HEK293 (cell line): ENCODE measurements around the gene FXN.

Experiments used
- CTCF ChIA-PET: fragments of 350-600 bp; formaldehyde crosslinking; extraction: SDS; loops from one replicate; lab custom pipeline; 2021; ENCODE audit warnings: antibody characterized with exemption; lab: Yijun Ruan, JAX
- POLR2A ChIA-PET: fragments of 300-600 bp; formaldehyde crosslinking; extraction: SDS; loops from one replicate; lab custom pipeline; 2020; ENCODE audit warnings: antibody characterized with exemption, inconsistent platforms; lab: Yijun Ruan, JAX
- H3K27ac ChIP-seq: fragments of 200-500 bp; sonication (Bioruptor generic); 2 replicates; pipeline ENCODE4 v1.5.1; 2014; ENCODE audit warnings: low read depth, low read length, control low read depth, inconsistent platforms; ENCODE audit errors: extremely low read depth
- H3K36me3 ChIP-seq, 2 experiments: fragments of 200-500 bp in 1 of 2; sonication (Bioruptor generic) in 1 of 2; 1 replicate in 1 of 2; 2 replicates in 1 of 2; pipeline ENCODE4 v1.5.1; 2014 to 2017; ENCODE audit warnings: inconsistent platforms in 2 of 2, low read length in 2 of 2; ENCODE audit not compliant: control insufficient read depth in 2 of 2, insufficient read depth in 1 of 2
- H3K4me1 ChIP-seq: fragments of 200-500 bp; sonication (Bioruptor generic); 2 replicates; pipeline ENCODE4 v1.5.1; 2014; ENCODE audit warnings: mild to moderate bottlenecking, low read length, inconsistent platforms; ENCODE audit not compliant: control insufficient read depth, insufficient read depth
- H3K4me3 ChIP-seq: 2 replicates; pipeline ENCODE4 v1.5.1; 2011; ENCODE audit warnings: low read depth, mild to moderate bottlenecking, control low read depth, low read length, moderate library complexity
- H3K9me3 ChIP-seq: fragments of 200-500 bp; sonication (Bioruptor generic); 2 replicates; pipeline ENCODE4 v1.5.1; 2014; ENCODE audit warnings: low read depth, low read length, inconsistent platforms; ENCODE audit not compliant: control insufficient read depth, insufficient read depth
- AEBP2 ChIP-seq: fragments of 450-650 bp; formaldehyde crosslinking; IDR thresholded peaks from 2 replicates; pipeline ENCODE4 v1.5.1; 2016; ENCODE audit warnings: missing biosample characterization, missing genetic modification characterization, borderline replicate concordance
- HOXC10 ChIP-seq: sonication (generic); formaldehyde crosslinking; IDR thresholded peaks from 2 replicates; pipeline ENCODE4 v1.8.1; 2023; ENCODE audit warnings: mild to moderate bottlenecking, missing genetic modification reagents
- MEIS1 ChIP-seq: sonication (generic); formaldehyde crosslinking; IDR thresholded peaks from 2 replicates; pipeline ENCODE4 v1.8.1; 2022; ENCODE audit warnings: missing genetic modification reagents, mild to moderate bottlenecking, borderline replicate concordance
- MZF1 ChIP-seq: fragments of 450-650 bp; formaldehyde crosslinking; IDR thresholded peaks from 2 replicates; pipeline ENCODE4 v1.5.1; 2017; ENCODE audit warnings: missing biosample characterization, missing genetic modification characterization, borderline replicate concordance
- RBAK ChIP-seq: fragments of 450-650 bp; formaldehyde crosslinking; IDR thresholded peaks from 2 replicates; pipeline ENCODE4 v1.5.1; 2016; ENCODE audit warnings: missing biosample characterization, missing genetic modification characterization
- SCRT2 ChIP-seq: fragments of 450-650 bp; formaldehyde crosslinking; IDR thresholded peaks from 2 replicates; pipeline ENCODE4 v1.5.1; 2016; ENCODE audit warnings: missing biosample characterization, missing genetic modification characterization
- TCF7L2 ChIP-seq: IDR thresholded peaks from 2 replicates; pipeline ENCODE4 v1.6.1; 2011; ENCODE audit warnings: low read depth, mild to moderate bottlenecking, inconsistent platforms, low read length, moderate library complexity, borderline replicate concordance
- WT1 ChIP-seq: fragments of 450-650 bp; formaldehyde crosslinking; IDR thresholded peaks from 2 replicates; pipeline ENCODE4 v1.5.1; 2016; ENCODE audit warnings: missing biosample characterization, missing genetic modification characterization
- ZBTB21 ChIP-seq: fragments of 450-650 bp; formaldehyde crosslinking; IDR thresholded peaks from 2 replicates; pipeline ENCODE4 v1.5.1; 2017; ENCODE audit warnings: missing biosample characterization, missing genetic modification characterization
- ZNF157 ChIP-seq: fragments of 450-650 bp; formaldehyde crosslinking; IDR thresholded peaks from 2 replicates; pipeline ENCODE4 v1.5.1; 2016; ENCODE audit warnings: missing biosample characterization, missing genetic modification characterization
- ZNF19 ChIP-seq: fragments of 450-650 bp; formaldehyde crosslinking; IDR thresholded peaks from 2 replicates; pipeline ENCODE4; 2016; ENCODE audit warnings: missing biosample characterization, missing genetic modification characterization, low read depth
- ZNF23 ChIP-seq: fragments of 450-650 bp; formaldehyde crosslinking; IDR thresholded peaks from 2 replicates; pipeline ENCODE4 v1.5.1; 2016; ENCODE audit warnings: missing biosample characterization, missing genetic modification characterization, borderline replicate concordance
- ZNF248 ChIP-seq: fragments of 450-650 bp; formaldehyde crosslinking; IDR thresholded peaks from 2 replicates; pipeline ENCODE4 v1.5.1; 2017; ENCODE audit warnings: missing biosample characterization, missing genetic modification characterization
- ZNF292 ChIP-seq: fragments of 450-650 bp; formaldehyde crosslinking; IDR thresholded peaks from 2 replicates; pipeline ENCODE4 v1.5.1; 2016; ENCODE audit warnings: low read depth, missing biosample characterization, missing genetic modification characterization, borderline replicate concordance
- ZNF391 ChIP-seq: fragments of 450-650 bp; formaldehyde crosslinking; IDR thresholded peaks from 2 replicates; pipeline ENCODE4 v1.5.1; 2016; ENCODE audit warnings: low read depth, missing biosample characterization, missing genetic modification characterization, borderline replicate concordance
- ZNF473 ChIP-seq: fragments of 450-650 bp; formaldehyde crosslinking; IDR thresholded peaks from 2 replicates; pipeline ENCODE4 v1.5.1; 2017; ENCODE audit warnings: missing biosample characterization, missing genetic modification characterization
- ZNF488 ChIP-seq: fragments of 450-650 bp; formaldehyde crosslinking; IDR thresholded peaks from 2 replicates; pipeline ENCODE4 v1.5.1; 2016; ENCODE audit warnings: missing biosample characterization, missing genetic modification characterization
- ZNF555 ChIP-seq: fragments of 450-650 bp; formaldehyde crosslinking; conservative IDR thresholded peaks from 2 replicates; pipeline ENCODE4 v1.5.1; 2017; ENCODE audit warnings: missing biosample characterization, mild to moderate bottlenecking, missing genetic modification characterization, inconsistent platforms
- ZNF610 ChIP-seq: fragments of 450-650 bp; formaldehyde crosslinking; IDR thresholded peaks from 2 replicates; pipeline ENCODE4 v1.5.1; 2016; ENCODE audit warnings: missing biosample characterization, missing genetic modification characterization, borderline replicate concordance
- ZNF621 ChIP-seq: fragments of 450-650 bp; formaldehyde crosslinking; IDR thresholded peaks from 2 replicates; pipeline ENCODE4 v1.5.1; 2017; ENCODE audit warnings: missing biosample characterization, missing genetic modification characterization
- ZSCAN18 ChIP-seq: fragments of 450-650 bp; formaldehyde crosslinking; IDR thresholded peaks from 2 replicates; pipeline ENCODE4 v1.5.1; 2016; ENCODE audit warnings: missing biosample characterization, missing genetic modification characterization
- TF ChIP-seq, protein P1 (sequence below): fragments of 450-650 bp; formaldehyde crosslinking; IDR thresholded peaks from 2 replicates; pipeline ENCODE4 v1.5.1; 2016; ENCODE audit warnings: missing biosample characterization, missing genetic modification characterization
- TF ChIP-seq, protein P2 (sequence below): fragments of 450-650 bp; formaldehyde crosslinking; IDR thresholded peaks from 2 replicates; pipeline ENCODE4; 2016; ENCODE audit warnings: missing biosample characterization, missing genetic modification characterization
- TF ChIP-seq, protein P3 (sequence below): fragments of 450-650 bp; formaldehyde crosslinking; IDR thresholded peaks from 2 replicates; pipeline ENCODE4 v1.5.1; 2017; ENCODE audit warnings: missing biosample characterization, missing genetic modification characterization
- TF ChIP-seq, protein P4 (sequence below): fragments of 450-650 bp; formaldehyde crosslinking; IDR thresholded peaks from 2 replicates; pipeline ENCODE4 v1.5.1; 2017; ENCODE audit warnings: missing biosample characterization, missing genetic modification characterization

FXN gene

GRCh38 chr9:69035438-69036308, at the start of gene FXN:
TSS of gene FXN (plus strand) at chr9:69035752. CDS start at chr9:69035783, 31 bp downstream.
- Histone ChIP-seq H3K4me1 (no peaks in the 10 kb centered on the region), H3K27ac (peak within 1 kb of the TSS; percentile 54; the same call in 1 of the 2 replicates), H3K4me3 (peak within 1 kb of the TSS; percentile 80), H3K9me3 (no peaks in the 10 kb centered on the region), H3K36me3 (no peaks in the 10 kb centered on the region; a peak in 1 of 3 replicates)
- POLR2A ChIA-PET: interaction anchor here (0.9 to 1.0 kb wide), 2 partner anchors 15 to 158 kb away, joined by 3 read pairs; no protein-coding TSS in a partner anchor
- CTCF ChIA-PET: interaction anchor here (0.6 to 2.0 kb wide), 27 partner anchors 9 to 603 kb away, joined by 3 to 10 read pairs (median 4); no protein-coding TSS in a partner anchor
- TF ChIP-seq, protein P1, sequence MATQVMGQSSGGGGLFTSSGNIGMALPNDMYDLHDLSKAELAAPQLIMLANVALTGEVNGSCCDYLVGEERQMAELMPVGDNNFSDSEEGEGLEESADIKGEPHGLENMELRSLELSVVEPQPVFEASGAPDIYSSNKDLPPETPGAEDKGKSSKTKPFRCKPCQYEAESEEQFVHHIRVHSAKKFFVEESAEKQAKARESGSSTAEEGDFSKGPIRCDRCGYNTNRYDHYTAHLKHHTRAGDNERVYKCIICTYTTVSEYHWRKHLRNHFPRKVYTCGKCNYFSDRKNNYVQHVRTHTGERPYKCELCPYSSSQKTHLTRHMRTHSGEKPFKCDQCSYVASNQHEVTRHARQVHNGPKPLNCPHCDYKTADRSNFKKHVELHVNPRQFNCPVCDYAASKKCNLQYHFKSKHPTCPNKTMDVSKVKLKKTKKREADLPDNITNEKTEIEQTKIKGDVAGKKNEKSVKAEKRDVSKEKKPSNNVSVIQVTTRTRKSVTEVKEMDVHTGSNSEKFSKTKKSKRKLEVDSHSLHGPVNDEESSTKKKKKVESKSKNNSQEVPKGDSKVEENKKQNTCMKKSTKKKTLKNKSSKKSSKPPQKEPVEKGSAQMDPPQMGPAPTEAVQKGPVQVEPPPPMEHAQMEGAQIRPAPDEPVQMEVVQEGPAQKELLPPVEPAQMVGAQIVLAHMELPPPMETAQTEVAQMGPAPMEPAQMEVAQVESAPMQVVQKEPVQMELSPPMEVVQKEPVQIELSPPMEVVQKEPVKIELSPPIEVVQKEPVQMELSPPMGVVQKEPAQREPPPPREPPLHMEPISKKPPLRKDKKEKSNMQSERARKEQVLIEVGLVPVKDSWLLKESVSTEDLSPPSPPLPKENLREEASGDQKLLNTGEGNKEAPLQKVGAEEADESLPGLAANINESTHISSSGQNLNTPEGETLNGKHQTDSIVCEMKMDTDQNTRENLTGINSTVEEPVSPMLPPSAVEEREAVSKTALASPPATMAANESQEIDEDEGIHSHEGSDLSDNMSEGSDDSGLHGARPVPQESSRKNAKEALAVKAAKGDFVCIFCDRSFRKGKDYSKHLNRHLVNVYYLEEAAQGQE (tag by site-specific recombination): no peak
- 0 out of 2 replicates have a peak, but pooled peaks have one; percentile 15 for TF ChIP-seq MZF1
- no peak for TF ChIP-seq ZNF473 (tag by site-specific recombination)
- TF ChIP-seq, protein P2, sequence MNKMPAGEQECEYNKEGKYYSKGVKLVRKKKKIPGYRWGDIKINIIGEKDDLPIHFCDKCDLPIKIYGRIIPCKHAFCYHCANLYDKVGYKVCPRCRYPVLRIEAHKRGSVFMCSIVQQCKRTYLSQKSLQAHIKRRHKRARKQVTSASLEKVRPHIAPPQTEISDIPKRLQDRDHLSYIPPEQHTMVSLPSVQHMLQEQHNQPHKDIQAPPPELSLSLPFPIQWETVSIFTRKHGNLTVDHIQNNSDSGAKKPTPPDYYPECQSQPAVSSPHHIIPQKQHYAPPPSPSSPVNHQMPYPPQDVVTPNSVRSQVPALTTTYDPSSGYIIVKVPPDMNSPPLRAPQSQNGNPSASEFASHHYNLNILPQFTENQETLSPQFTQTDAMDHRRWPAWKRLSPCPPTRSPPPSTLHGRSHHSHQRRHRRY: no peak
- no peak for TF ChIP-seq ZNF248 (tag by site-specific recombination)
- TF ChIP-seq ZNF157 (tag by site-specific recombination): no peak
- no peak for TF ChIP-seq ZSCAN18 (tag by site-specific recombination)
- no peak for TF ChIP-seq AEBP2 (tag by site-specific recombination)
- no peak for TF ChIP-seq RBAK (tag by site-specific recombination)
- TF ChIP-seq ZNF19 (tag by site-specific recombination): no peak
- TF ChIP-seq ZNF292: no peak
- TF ChIP-seq WT1: no peak
- TF ChIP-seq ZBTB21 (tag by site-specific recombination): no peak
- no peak for TF ChIP-seq TCF7L2
- no peak for TF ChIP-seq HOXC10 (CRISPR knock-in tag)
- no peak for TF ChIP-seq ZNF391 (tag by site-specific recombination)
- no peak for TF ChIP-seq ZNF488 (tag by site-specific recombination)
- TF ChIP-seq ZNF555: no peak
- no peak for TF ChIP-seq MEIS1
- no peak for TF ChIP-seq ZNF23 (tag by site-specific recombination)
- TF ChIP-seq ZNF610 (tag by site-specific recombination): 0 out of 2 replicates have a peak, but pooled peaks have one; percentile 35
- no peak for TF ChIP-seq SCRT2 (tag by site-specific recombination)
- TF ChIP-seq, protein P3, sequence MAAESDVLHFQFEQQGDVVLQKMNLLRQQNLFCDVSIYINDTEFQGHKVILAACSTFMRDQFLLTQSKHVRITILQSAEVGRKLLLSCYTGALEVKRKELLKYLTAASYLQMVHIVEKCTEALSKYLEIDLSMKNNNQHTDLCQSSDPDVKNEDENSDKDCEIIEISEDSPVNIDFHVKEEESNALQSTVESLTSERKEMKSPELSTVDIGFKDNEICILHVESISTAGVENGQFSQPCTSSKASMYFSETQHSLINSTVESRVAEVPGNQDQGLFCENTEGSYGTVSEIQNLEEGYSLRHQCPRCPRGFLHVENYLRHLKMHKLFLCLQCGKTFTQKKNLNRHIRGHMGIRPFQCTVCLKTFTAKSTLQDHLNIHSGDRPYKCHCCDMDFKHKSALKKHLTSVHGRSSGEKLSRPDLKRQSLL: no peak
- TF ChIP-seq ZNF621: no peak
- TF ChIP-seq, protein P4, sequence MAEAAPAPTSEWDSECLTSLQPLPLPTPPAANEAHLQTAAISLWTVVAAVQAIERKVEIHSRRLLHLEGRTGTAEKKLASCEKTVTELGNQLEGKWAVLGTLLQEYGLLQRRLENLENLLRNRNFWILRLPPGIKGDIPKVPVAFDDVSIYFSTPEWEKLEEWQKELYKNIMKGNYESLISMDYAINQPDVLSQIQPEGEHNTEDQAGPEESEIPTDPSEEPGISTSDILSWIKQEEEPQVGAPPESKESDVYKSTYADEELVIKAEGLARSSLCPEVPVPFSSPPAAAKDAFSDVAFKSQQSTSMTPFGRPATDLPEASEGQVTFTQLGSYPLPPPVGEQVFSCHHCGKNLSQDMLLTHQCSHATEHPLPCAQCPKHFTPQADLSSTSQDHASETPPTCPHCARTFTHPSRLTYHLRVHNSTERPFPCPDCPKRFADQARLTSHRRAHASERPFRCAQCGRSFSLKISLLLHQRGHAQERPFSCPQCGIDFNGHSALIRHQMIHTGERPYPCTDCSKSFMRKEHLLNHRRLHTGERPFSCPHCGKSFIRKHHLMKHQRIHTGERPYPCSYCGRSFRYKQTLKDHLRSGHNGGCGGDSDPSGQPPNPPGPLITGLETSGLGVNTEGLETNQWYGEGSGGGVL (tag by site-specific recombination): no peak
